Measurements from ENCODE around the gene RNF13. TPM values are rescaled to one million over a fixed set of nuclear protein-coding genes. Genes with fewer than 3 reads are reported as not detected.

Gene RNF13
- total RNA-seq, 1 experiment from 2014 or later, result 43.5 TPM

DNA sequence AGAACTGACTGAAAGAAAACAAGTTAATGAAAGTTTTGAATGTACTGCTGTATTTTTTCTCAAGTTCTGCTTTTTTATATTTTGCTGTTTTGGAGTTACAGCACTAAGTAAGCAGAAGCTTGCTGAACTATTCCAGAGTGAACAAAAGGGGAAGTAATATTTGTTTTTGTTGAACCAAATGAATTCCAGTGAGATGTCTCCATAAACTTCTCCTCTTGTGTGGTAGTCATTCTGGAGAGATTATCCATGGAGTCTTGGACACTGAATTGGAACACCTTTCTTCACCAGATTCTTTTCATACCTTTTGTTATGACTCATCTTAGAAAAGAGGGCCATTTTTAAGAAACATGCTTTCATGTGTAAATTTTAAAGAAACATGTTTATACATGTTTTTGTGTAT, 29.4 kb upstream of the RNF13 start:
- H3K36me3 ChIP-seq, result no peaks in the 10 kb centered on the region
- peaks cover 35% of the 10 kb centered on the region for H3K4me1 ChIP-seq (replicated peaks)
- H3K9me3 ChIP-seq (replicated peaks), result no peaks in the 10 kb centered on the region
- H3K27ac ChIP-seq, result peak overlapping the region; percentile 85
- H3K27me3 ChIP-seq (replicated peaks), result no peaks in the 10 kb centered on the region
- no peak overlapping the region for H3K4me3 ChIP-seq
- DNase-seq (ENCODE audit: low read depth in 1 of 2, low spot score in 2 of 2), result peak in 1 of 2 experiments; percentile 94

DNA sequence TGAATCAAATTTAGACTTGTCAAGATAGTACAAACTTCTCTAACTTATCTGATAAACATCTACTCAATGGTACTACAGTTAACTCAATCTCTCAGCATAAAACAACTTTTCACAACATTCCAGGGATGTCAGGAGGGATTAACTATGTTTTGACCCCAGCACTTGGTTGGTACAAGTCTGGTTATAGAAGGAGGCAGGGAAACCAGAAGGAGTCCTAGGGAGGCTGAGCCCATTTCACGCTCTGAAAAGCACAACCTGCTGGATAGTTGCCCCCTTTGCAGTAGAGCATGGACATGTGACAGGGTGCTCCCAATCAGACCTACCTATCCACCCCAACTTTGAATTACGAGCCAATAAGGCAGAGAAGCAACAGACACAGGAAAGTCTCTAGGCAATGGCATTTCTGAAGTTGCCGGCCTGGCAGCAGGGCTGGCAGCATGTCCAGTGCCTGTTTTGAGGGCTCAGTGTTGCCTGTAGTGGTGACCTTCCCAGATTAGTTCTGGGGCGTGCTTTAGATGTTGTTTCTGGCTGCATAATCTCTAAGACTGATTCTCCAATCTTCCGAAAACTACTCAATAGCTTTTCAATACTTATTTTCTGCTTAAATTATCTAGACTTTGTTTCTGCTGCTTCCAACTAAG, 28.8 kb upstream of the RNF13 start:
- Histone ChIP-seq H3K36me3 (no peaks in the 10 kb centered on the region), H3K4me3 (no peak overlapping the region), H3K27me3 (replicated peaks) (no peaks in the 10 kb centered on the region), H3K4me1 (replicated peaks) (peaks cover 35% of the 10 kb centered on the region), H3K9me3 (replicated peaks) (no peaks in the 10 kb centered on the region), H3K27ac (peak overlapping the region; percentile 85)
- DNase-seq (ENCODE audit: low read depth in 1 of 2, low spot score in 2 of 2), result peak; percentile 66 to 94

DNA sequence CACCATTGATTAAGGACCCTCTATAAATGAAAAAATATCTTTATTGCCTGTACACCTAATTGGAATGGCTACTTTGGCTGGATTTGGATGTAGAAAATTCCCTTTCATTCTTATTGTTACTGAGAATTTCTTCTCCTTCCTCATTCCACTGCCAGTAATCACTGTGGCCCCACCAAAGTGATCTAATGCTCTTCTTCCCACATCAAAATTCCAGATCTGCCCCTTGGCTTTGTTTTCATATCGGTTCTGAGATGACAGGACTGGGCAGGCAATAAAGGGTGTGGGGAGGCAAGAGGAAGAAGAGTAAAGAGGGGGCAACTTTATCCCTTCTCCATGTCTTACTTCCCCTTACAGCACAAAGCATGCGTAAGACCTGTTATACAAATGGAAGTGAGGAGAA, 22.7 kb upstream of the RNF13 start:
- H3K4me1 ChIP-seq (replicated peaks), result peaks cover 27% of the 10 kb centered on the region
- peak overlapping the region; percentile 50 for H3K27ac ChIP-seq
- no peaks in the 10 kb centered on the region for H3K9me3 ChIP-seq (replicated peaks)
- DNase-seq (ENCODE audit: low read depth in 1 of 2, low spot score in 2 of 2), result peak; percentile 48 to 53
- no peaks in the 10 kb centered on the region for H3K36me3 ChIP-seq
- no peaks in the 10 kb centered on the region for H3K27me3 ChIP-seq (replicated peaks)
- H3K4me3 ChIP-seq, result no peak overlapping the region

GRCh38 chr3:149790698-149791097, 22.3 kb upstream of the RNF13 start:
- no peak for DNase-seq (ENCODE audit: low read depth in 1 of 2, low spot score in 2 of 2)
- Histone ChIP-seq H3K36me3 (no peaks in the 10 kb centered on the region), H3K27ac (peak overlapping the region; percentile 50), H3K4me3 (no peak overlapping the region), H3K27me3 (replicated peaks) (no peaks in the 10 kb centered on the region), H3K4me1 (replicated peaks) (peaks cover 27% of the 10 kb centered on the region), H3K9me3 (replicated peaks) (no peaks in the 10 kb centered on the region)

DNA sequence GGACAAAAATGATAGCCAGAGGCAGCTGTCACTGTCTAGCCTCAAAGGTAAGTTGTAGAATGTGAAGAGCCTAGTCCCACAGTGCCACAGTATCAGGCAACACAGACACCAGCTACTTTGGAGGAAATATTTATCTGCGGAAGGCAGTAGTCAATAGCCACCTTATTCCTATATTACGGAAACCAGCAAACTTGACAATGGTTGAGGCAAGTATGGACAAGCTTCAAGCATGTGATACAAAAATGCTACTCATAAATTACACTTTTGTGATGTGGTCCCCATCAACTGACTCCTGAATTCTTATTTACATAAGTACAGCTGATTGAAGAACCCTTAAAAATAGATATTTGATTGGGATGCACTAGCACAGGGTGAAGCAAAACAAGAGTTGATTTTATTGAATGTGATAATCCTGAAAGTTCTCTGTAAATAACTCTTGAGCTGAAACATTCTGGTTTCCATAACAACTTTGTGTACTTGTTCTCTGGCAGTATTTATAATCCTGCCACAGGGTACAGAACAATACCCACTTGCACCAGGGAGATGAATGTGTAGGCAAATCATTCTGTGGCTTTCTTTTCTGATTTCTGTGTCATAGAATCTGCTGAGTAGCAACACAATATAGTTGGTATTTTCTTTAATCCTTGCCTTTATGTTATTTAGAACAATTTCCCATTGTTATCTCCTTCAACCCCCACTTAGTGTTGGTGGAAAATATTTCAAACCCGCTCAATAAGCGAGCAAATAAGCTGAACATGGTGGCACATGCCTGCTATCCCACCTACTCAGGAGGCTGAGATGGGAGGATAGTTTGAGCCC, 20.4 kb upstream of the RNF13 start, which contains the start of gene ANKUB1:
Gene ANKUB1 (minus strand): TSS at position 103 of the 819 bp plus-strand sequence. CDS start 188 bp downstream, outside the sequence.
- DNase-seq (ENCODE audit: low read depth in 1 of 2, low spot score in 2 of 2), result peak in 1 of 2 experiments; percentile 39
- Histone ChIP-seq H3K36me3 (no peaks in the 10 kb centered on the region), H3K27me3 (replicated peaks) (no peaks in the 10 kb centered on the region)

DNA sequence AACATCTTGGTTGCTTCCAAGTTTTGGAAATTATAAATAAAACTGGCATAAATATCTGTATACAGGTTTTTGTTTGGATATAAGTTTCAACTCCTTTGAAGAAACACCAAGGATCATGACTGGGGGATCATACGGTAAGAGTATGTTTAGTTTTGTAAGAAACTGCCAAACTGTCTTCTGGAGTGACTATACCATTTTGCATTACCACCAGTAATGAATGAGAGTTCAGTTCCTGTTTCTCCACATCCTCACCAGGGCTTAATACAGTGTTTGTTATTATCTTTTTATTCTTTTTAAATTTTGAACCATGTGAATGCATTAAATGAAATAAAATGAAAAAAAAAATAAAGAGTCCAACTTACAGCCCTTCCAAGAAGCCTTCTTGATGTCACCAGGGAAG, 17.0 kb upstream of the RNF13 start:
- H3K36me3 ChIP-seq, result no peaks in the 10 kb centered on the region

More for the DNA sequence above, 20.4 kb upstream of the RNF13 start, which contains the start of gene ANKUB1:
- Histone ChIP-seq H3K27ac (peak within 1 kb of the TSS; percentile 61), H3K4me1 (replicated peaks) (peaks cover 27% of the 10 kb centered on the region), H3K9me3 (replicated peaks) (no peaks in the 10 kb centered on the region), H3K4me3 (no peak within 1 kb of the TSS)

GRCh38 chr3:149800693-149801092, 12.3 kb upstream of the RNF13 start:
- no peaks in the 10 kb centered on the region for H3K36me3 ChIP-seq
- no peaks in the 10 kb centered on the region for H3K27me3 ChIP-seq (replicated peaks)
- no peak overlapping the region for H3K27ac ChIP-seq
- H3K9me3 ChIP-seq (replicated peaks), result no peaks in the 10 kb centered on the region
- no peaks in the 10 kb centered on the region; the same call in 1 of the 2 replicates for H3K4me1 ChIP-seq (replicated peaks)
- DNase-seq (ENCODE audit: low read depth in 1 of 2, low spot score in 2 of 2), result no peak
- no peak overlapping the region for H3K4me3 ChIP-seq

More for the DNA sequence above, 17.0 kb upstream of the RNF13 start:
- Histone ChIP-seq H3K4me3 (no peak overlapping the region), H3K4me1 (replicated peaks) (peaks cover 14% of the 10 kb centered on the region), H3K27me3 (replicated peaks) (no peaks in the 10 kb centered on the region), H3K9me3 (replicated peaks) (no peaks in the 10 kb centered on the region), H3K27ac (no peak overlapping the region)
- no peak for DNase-seq (ENCODE audit: low read depth in 1 of 2, low spot score in 2 of 2)

DNA sequence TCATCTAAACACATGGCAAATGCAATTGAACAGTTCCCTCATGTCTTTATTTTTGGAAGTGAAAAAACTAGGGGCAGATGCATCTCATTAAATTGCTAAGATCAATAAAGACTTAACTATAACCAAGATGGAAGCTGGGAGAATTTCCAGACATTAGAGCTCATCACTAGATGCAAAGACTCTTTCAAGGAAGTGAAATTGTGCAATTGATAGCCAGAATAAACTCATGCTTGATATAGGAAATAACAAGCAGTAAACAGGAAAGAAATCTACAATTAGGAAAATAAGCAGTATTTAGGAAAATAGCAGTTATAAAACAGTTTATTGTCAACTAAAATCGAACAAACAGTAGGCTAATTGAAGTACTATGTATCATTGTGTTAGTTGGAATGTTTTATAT, 11.8 kb upstream of the RNF13 start:
- Histone ChIP-seq H3K27me3 (replicated peaks) (no peaks in the 10 kb centered on the region), H3K9me3 (replicated peaks) (no peaks in the 10 kb centered on the region), H3K27ac (no peak overlapping the region), H3K4me1 (replicated peaks) (no peaks in the 10 kb centered on the region; the same call in 1 of the 2 replicates), H3K36me3 (no peaks in the 10 kb centered on the region), H3K4me3 (no peak overlapping the region)
- DNase-seq (ENCODE audit: low read depth in 1 of 2, low spot score in 2 of 2), result no peak

DNA sequence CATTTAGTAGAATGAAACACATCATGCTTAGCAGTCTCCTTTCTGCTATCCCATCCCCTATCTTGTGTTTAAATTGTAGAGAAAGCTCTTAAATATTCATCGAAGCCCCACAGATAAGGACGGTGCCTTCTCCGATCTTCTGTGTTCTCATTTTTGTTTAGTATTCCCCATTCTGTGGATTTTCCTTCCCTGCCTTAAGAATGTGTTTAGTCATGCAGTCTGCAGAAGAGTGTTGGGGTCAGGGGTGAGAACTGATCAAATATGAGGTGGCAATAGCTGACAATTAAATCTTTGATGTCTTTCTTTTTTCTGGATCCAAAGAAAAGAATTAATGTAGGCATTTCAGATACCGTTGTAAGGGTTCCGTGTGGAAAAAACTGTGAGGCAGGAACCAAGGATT, 11.4 kb upstream of the RNF13 start:
- Histone ChIP-seq H3K4me3 (no peak overlapping the region), H3K36me3 (no peaks in the 10 kb centered on the region), H3K4me1 (replicated peaks) (no peaks in the 10 kb centered on the region; the same call in 1 of the 2 replicates), H3K27ac (no peak overlapping the region), H3K27me3 (replicated peaks) (no peaks in the 10 kb centered on the region), H3K9me3 (replicated peaks) (no peaks in the 10 kb centered on the region)
- no peak for DNase-seq (ENCODE audit: low read depth in 1 of 2, low spot score in 2 of 2)

DNA sequence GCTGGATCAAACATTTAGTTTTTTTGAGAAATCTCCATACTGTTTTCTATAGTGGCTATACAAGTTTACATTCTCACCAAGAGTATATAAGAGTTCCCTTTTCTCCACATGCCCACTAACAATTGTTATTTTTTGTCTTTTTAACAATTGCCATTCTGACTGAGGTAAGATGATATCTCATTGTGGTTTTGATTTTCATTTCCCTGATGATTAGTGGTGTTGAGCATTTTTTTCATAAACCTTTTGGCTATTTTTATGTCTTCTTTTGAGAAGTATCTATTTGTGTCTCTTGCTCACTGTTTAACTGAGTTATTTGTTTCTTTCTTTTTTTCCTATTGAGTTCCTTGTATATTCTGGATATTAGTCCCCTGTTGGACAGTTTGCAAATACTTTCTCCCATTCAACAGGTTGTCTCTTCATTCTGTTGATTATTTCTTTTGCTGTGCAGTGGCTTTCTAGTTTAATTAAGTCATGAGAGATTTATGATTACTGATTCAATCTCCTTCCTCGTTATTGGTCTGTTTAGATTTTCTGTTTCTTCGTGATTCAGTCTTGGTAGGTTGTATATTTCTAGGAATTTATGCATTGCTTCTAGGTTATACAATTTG, 6.7 kb upstream of the RNF13 start:
- Histone ChIP-seq H3K4me3 (no peak overlapping the region), H3K9me3 (replicated peaks) (no peaks in the 10 kb centered on the region), H3K27ac (no peak overlapping the region), H3K36me3 (no peaks in the 10 kb centered on the region), H3K4me1 (replicated peaks) (peaks cover 7% of the 10 kb centered on the region), H3K27me3 (replicated peaks) (no peaks in the 10 kb centered on the region)
- DNase-seq (ENCODE audit: low read depth in 1 of 2, low spot score in 2 of 2), result peak in 1 of 2 experiments; percentile 11

DNA sequence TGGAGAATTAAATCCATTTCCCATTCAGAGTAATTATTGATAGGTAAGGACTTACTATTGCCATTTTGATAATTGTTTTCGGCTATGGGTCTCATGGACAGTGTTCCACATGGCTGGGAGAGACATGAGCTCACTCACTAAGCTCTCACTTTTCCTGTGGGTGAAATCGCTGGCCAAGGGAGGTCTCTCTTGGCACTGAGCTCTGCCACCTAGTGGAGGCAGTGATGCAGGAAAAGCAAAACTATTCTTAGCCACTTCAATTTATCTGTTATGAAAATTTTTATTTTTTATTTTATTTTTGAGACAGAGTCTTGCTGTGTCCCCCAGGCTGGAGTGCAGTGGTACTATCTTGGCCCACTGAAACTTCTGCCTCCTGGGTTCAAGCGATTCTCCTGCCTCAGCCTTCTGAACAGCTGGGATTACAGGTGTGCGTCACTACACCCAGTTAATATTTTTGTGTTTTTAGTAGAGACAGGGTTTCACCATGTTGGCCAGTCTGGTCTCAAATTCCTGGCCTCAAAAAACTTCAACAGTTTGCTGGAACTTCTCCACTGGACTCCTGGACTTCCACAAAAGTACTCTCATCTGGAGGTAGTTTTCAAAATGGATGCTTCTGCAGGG, 4.7 kb upstream of the RNF13 start:
- Histone ChIP-seq H3K9me3 (replicated peaks) (no peaks in the 10 kb centered on the region), H3K27ac (no peak overlapping the region), H3K27me3 (replicated peaks) (no peaks in the 10 kb centered on the region), H3K36me3 (no peaks in the 10 kb centered on the region), H3K4me3 (no peak overlapping the region), H3K4me1 (replicated peaks) (peaks cover 16% of the 10 kb centered on the region)
- peak; percentile 59 to 70 for DNase-seq (ENCODE audit: low read depth in 1 of 2, low spot score in 2 of 2)

DNA sequence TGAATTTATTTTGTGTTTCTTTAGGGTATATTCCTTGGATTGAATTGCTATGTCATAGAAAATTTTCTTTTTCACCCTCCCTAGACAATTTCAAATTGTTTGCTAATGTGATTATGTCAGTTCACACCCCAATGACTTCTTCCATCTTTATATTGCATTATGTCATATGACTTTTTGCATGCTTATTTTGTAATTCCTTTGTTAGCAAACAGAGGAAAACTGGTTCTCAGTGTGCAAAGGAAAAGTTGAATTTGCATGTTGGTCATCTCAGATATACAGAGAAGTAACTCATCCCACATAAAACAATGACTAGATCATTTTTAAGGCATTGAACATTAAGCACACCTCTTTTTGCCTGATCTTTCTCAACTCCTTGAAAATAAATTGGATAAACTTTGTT, 3.3 kb upstream of the RNF13 start:
- no peak for DNase-seq (ENCODE audit: low read depth in 1 of 2, low spot score in 2 of 2)
- H3K27me3 ChIP-seq (replicated peaks), result no peaks in the 10 kb centered on the region
- H3K4me1 ChIP-seq (replicated peaks), result peaks cover 22% of the 10 kb centered on the region
- H3K27ac ChIP-seq, result no peak overlapping the region
- H3K4me3 ChIP-seq, result no peak overlapping the region
- H3K36me3 ChIP-seq, result no peaks in the 10 kb centered on the region
- H3K9me3 ChIP-seq (replicated peaks), result no peaks in the 10 kb centered on the region

- no peak for DNase-seq (ENCODE audit: low read depth in 1 of 2, low spot score in 2 of 2)
- Histone ChIP-seq H3K27ac (no peak overlapping the region), H3K9me3 (replicated peaks) (no peaks in the 10 kb centered on the region), H3K27me3 (replicated peaks) (no peaks in the 10 kb centered on the region), H3K4me1 (replicated peaks) (peaks cover 22% of the 10 kb centered on the region), H3K36me3 (no peaks in the 10 kb centered on the region), H3K4me3 (no peak overlapping the region)
Observed at GRCh38 chr3:149810846-149811245, 2.2 kb upstream of the RNF13 start.
